ENCODE measurements around the gene NHLH2.
A peak's percentile ranks its signal among the peaks of the same experiment; 100 is the strongest.

The NHLH2 gene

GRCh38 chr1:115837740-115838421 is 3.0 kb downstream of the NHLH2 start:
- DNase-seq, result peak; percentile 78 to 88

GRCh38 chr1:115837341-115837739 is 3.6 kb downstream of the NHLH2 start:
- DNase-seq, result peak; percentile 74 to 78

GRCh38 chr1:115833856-115834255 is 7.1 kb downstream of the NHLH2 start:
- peak in 1 of 2 experiments; percentile 39 for DNase-seq

- no peak for DNase-seq
Measured at GRCh38 chr1:115832651-115833050, 8.3 kb downstream of the NHLH2 start.

GRCh38 chr1:115830963-115831362 is 10.0 kb downstream of the NHLH2 start:
- DNase-seq, result peak in 1 of 2 experiments; percentile 28

GRCh38 chr1:115829947-115830346 is 11.0 kb downstream of the NHLH2 start:
- DNase-seq, result peak in 1 of 2 experiments; percentile 46

GRCh38 chr1:115829023-115829674 is 11.8 kb downstream of the NHLH2 start:
- DNase-seq, result no peak

- DNase-seq, result peak; percentile 48 to 81
Measured at GRCh38 chr1:115828101-115829022, 12.6 kb downstream of the NHLH2 start.

- no peak for DNase-seq
Measured at GRCh38 chr1:115827452-115828044, 13.4 kb downstream of the NHLH2 start.

- peak; percentile 91 to 93 for DNase-seq
Measured at GRCh38 chr1:115826628-115827027, 14.3 kb downstream of the NHLH2 start.

- DNase-seq, result no peak
Measured at GRCh38 chr1:115822117-115822516, 18.8 kb downstream of the NHLH2 start.

- DNase-seq, result no peak
Measured at GRCh38 chr1:115815694-115816093, 25.2 kb downstream of the NHLH2 start.

- no peak for DNase-seq
Measured at GRCh38 chr1:115814685-115815398, 26.1 kb downstream of the NHLH2 start.

- no peak for DNase-seq
Measured at GRCh38 chr1:115813727-115814126, 27.2 kb downstream of the NHLH2 start.

GRCh38 chr1:115811140-115811828 is 29.6 kb downstream of the NHLH2 start:
- DNase-seq, result peak; percentile 48 to 69

- no peak for DNase-seq
Measured at GRCh38 chr1:115810609-115811008, 30.3 kb downstream of the NHLH2 start.

- no peak for DNase-seq
Measured at GRCh38 chr1:115809847-115810246, 31.1 kb downstream of the NHLH2 start.

- DNase-seq, result no peak
Measured at GRCh38 chr1:115809076-115809475, 31.9 kb downstream of the NHLH2 start.

GRCh38 chr1:115807723-115808122 is 33.2 kb downstream of the NHLH2 start:
- peak; percentile 88 to 96 for DNase-seq

GRCh38 chr1:115805597-115805996 is 35.3 kb downstream of the NHLH2 start:
- DNase-seq, result no peak

GRCh38 chr1:115802416-115802815 is 38.5 kb downstream of the NHLH2 start:
- peak; percentile 11 to 51 for DNase-seq

GRCh38 chr1:115797486-115797885 is 43.4 kb downstream of the NHLH2 start:
- DNase-seq, result no peak

All from NCI-H526 (cell line).